HG03558 (cell line): ENCODE measurements around the gene ULK4.
"Not testable (repeated sequence)": the region's sequence is repeated elsewhere in the genome, so short reads cannot be mapped to it uniquely, and the experiment has no call there.

Source experiments
- ATAC-seq: cut with Tn5 transposase; IDR thresholded peaks from one replicate; pipeline ENCODE4 v1.9.1; 2021; ENCODE audit warnings: moderate number of reproducible peaks; ENCODE audit not compliant: unreplicated experiment; ENCODE audit errors: extremely low read depth

Gene ULK4

DNA sequence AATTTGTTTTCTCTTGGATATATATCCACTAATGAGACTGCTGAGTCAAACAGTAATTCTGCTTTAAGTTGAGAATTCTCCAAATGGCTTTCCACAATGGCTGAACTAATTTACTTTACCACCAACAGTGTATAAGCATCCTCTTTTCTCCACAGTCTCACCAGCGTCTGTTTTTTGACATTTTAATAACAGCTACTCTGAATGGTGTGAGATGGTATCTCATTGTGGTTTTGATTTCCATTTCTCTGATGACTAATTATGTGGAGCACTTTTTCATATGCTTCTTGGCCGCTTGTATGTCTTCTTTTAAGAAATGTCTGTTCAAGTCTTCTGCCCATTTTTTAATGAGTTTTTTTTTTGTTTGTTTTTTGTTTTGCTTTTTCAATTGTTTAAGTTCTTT lies 556.4 kb downstream of the ULK4 start:
- no peak for ATAC-seq

DNA sequence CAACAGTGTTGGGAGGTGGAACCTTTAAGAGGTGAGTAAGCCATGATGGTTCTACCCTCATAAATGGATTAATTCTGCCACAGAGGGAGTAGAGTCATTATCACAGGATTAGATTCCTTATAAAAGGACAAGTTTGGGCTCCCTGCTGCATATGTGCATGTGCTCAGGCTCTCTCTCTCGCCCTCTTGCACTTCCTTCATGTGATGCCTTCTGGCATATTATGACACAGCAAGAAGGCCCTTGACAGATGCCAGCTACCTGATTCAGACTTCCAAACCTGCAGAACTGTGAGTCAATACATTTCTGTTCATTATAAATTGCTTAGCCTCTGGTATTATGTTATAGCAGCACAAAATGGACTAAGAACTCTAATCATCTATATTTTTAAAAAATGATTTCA lies 557.3 kb downstream of the ULK4 start:
- ATAC-seq = no peak

DNA sequence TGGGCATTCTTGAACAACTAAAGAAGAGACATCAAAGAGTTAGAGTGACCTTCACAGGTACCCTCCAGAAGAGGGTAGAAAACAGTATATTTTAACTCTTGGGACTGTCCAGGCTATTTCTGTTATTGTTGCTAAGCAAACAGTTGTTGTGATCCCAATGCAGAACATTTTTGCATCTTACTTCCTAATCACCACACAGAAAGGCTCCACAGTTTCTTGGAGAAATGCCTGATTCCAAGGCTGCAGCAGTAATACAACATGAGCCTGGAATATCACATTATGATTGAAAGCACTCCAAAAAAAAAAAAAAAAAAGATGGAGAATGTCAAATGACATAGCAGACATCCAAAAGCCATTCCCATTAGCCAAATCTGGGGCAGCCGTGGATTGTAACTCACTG lies 567.0 kb downstream of the ULK4 start:
- ATAC-seq = no peak

- ATAC-seq = not testable (repeated sequence)
Measured at GRCh38 chr3:41370765-41371535, 591.0 kb downstream of the ULK4 start.

DNA sequence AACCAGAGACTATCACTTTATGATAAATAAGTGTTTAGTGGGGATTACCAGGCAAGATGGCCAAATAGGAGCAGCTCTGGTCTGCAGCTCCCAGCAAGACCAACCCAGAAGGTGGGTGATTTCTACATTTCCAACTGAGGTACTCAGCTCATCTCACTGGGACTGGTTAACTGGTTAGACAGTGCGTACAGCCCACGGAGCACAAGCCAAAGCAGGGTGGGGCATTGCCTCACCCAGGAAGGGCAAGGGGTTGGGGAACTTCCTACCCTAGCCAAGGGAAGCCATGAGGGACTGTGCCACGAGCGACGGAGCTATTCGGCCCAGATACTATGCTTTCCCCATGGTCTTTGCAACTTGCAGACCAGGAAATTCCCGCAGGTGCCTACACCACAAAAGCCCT lies 591.6 kb downstream of the ULK4 start:
- ATAC-seq = no peak

DNA sequence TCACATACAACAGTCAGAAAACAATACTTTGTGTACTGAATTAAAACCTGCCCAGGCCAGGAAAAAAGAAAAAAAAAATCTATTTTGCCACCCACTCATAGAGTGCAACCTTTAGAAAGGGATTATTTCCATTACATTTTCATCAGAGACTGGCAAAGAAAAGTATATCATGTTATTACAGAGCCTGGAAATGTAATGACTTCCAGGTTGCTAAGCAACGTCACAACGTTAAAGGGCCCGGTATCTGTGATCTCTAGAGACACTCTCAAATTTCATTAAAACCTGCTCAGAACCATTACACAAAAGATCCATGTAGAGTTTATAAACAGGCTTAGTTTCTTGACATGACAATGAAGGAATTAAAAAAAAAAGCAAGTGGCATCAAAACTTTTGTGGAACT lies 592.1 kb downstream of the ULK4 start:
- no peak for ATAC-seq

GRCh38 chr3:41365973-41366372 lies 595.9 kb downstream of the ULK4 start:
- no peak for ATAC-seq

GRCh38 chr3:41364736-41365135 lies 597.2 kb downstream of the ULK4 start:
- no peak for ATAC-seq

- no peak for ATAC-seq
Measured at GRCh38 chr3:41363830-41364523, 597.9 kb downstream of the ULK4 start.

DNA sequence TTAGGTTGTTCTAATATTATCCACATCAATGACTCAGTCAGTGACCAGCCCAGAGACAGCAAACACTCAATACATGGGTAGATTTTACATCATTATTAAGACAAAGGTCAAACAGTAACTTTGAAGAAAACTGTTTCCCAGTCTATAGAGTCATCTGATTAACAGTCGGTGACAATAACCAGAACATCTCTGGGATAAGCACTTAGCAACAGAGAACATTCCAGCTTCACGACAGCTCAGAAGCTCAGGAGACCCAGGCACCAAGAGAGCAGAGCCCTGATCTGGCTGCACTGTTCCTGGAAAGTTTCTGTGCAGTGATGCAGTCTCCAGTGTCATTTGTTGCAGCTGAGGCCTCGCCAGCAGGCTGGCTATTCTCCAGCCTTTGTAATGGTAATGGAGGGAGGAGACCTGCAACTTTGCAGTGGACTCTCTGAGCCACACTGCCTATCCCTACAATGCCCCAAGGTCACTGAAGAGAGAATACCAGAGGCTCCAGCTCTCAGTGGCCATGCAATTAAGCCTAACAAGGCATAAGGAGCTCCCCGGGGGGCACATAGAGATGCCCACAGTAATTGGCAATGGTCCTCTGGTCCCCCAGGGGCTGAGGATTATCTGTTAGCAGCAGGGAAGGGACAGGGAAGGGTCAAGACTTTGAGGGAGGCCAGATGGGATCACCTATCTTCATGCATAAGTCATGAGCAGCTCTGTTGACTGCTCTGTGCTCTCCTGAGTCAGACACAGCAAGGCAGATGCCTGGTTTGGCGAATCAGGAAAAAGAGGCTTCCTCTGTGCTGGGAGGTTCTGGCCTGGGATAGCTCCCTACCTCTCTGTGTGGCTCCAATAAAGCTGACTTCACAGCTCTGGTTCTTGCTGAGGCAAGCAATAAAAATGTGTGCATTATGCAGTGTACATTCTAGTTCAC lies 599.0 kb downstream of the ULK4 start:
- ATAC-seq = no peak

- ATAC-seq = no peak
Measured at GRCh38 chr3:41357271-41357670, 604.6 kb downstream of the ULK4 start.

GRCh38 chr3:41356775-41357174 lies 605.1 kb downstream of the ULK4 start:
- no peak for ATAC-seq

GRCh38 chr3:41352510-41352909 lies 609.4 kb downstream of the ULK4 start:
- no peak for ATAC-seq

- no peak for ATAC-seq
Measured at GRCh38 chr3:41350441-41350840, 611.5 kb downstream of the ULK4 start.

GRCh38 chr3:41348401-41348800 lies 613.5 kb downstream of the ULK4 start:
- ATAC-seq = no peak

GRCh38 chr3:41346698-41347270 lies 615.1 kb downstream of the ULK4 start:
- ATAC-seq = no peak

DNA sequence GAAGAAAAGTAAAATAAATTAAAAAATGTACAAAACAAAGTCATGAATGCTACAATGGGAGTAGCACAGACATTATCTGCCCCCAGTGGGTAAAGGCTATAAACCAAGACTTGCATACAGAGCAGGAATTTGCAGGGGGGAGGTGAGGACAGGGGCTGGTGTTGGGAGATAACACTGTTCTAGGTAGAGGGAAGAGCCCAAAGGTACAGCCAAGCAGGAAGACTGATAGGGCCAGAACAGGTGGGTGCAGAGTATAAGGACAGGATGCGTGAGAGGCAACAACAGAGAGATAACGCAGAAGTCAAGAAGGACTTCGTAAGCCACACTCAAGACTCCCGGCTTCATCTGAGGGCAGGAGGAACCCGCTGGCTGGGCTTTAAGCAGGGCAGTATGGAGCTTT lies 616.1 kb downstream of the ULK4 start:
- ATAC-seq = no peak

DNA sequence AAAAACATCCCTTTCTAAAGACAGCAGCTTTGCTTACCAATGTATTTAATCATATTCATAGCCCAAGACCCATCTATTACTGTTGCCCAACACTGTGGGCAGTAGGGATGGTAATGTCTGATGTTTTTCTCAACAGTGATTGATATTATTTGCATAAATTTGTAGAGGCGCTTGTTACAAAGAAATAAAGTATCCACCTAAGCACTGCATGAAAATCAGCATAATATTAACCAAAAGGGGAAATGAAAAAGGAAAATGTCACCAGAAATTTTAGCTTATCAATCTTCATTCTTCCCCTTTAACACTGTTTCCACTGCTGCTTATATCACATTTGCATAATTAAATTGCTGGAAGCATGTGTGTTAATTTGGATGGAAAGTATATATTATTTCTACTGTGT lies 622.1 kb downstream of the ULK4 start:
- no peak for ATAC-seq

DNA sequence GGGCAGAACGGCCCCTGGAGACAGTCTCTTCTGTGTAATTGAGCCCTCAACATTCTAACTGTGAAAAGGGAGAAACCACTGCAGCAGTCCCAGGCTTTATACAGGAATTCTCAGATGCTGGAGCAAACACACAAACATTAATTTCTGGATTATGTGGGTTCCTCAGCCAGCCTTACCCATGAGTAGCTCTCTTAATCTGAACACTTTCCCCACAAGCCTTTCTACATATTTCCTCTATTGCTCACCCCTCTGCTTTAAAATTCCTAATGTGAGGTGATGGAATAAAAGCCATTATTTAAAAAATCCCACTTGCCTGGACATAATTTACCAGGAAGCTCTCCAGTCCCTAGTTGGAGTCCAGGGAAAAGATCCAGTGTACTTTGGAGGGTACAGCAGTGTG lies 623.6 kb downstream of the ULK4 start:
- ATAC-seq = no peak

- ATAC-seq = no peak
Measured at GRCh38 chr3:41334426-41334825, 627.5 kb downstream of the ULK4 start.

- ATAC-seq = no peak
Measured at GRCh38 chr3:41331041-41331440, 630.9 kb downstream of the ULK4 start.
